WTC11 (cell line): ENCODE data around the gene KIF21A. TPM values are rescaled to one million over a fixed set of nuclear protein-coding genes. Genes with fewer than 3 reads are reported as not detected.

ENCODE experiments used
- ATAC-seq: fragments of 200-7000 bp; cut with Tn5 transposase; 2 replicates; pipeline ENCODE4 v1.10.0; 2021; ENCODE audit warnings: mild to moderate bottlenecking, moderate library complexity
- CTCF ChIA-PET: fragments of 300-600 bp; sonication (Branson Sonifier 250); formaldehyde crosslinking; loops from one replicate; lab custom pipeline; 2021; ENCODE audit warnings: antibody characterized with exemption; lab: Charles Lee
- POLR2A ChIA-PET: fragments of 350-600 bp; sonication (Branson Sonifier 250); formaldehyde crosslinking; loops from one replicate; lab custom pipeline; 2021; ENCODE audit warnings: antibody characterized with exemption; lab: Charles Lee
- DNase-seq: peaks from one replicate; pipeline ENCODE4 v3.0.0; 2021; ENCODE audit warnings: low spot score
- H3K27ac Mint-ChIP-seq: 2 replicates; pipeline ENCODE4 v1.8.0; 2021; ENCODE audit warnings: mixed read lengths
- H3K27me3 Mint-ChIP-seq: 2 replicates; pipeline ENCODE4 v1.8.0; 2021; ENCODE audit warnings: low read depth, mild to moderate bottlenecking, moderate library complexity, mixed read lengths
- H3K36me3 Mint-ChIP-seq: 2 replicates; pipeline ENCODE4 v1.8.0; 2021; ENCODE audit warnings: mixed read lengths
- H3K4me1 Mint-ChIP-seq: 2 replicates; pipeline ENCODE4 v1.8.0; 2022; ENCODE audit warnings: mixed read lengths
- H3K4me3 Mint-ChIP-seq: 2 replicates; pipeline ENCODE4 v1.8.0; 2021; ENCODE audit warnings: mild to moderate bottlenecking, moderate library complexity, mixed read lengths
- H3K9me3 Mint-ChIP-seq: 2 replicates; pipeline ENCODE4 v1.8.0; 2021; ENCODE audit warnings: mixed read lengths
- ATF3 ChIP-seq: sonication (generic); formaldehyde crosslinking; conservative IDR thresholded peaks from 2 replicates; pipeline ENCODE4 v1.8.1; 2022; ENCODE audit warnings: mild to moderate bottlenecking, missing genetic modification reagents
- JAZF1 ChIP-seq: fragments of 250-450 bp; sonication (Bioruptor Pico); IDR thresholded peaks from 2 replicates; pipeline ENCODE4 v1.9.0; 2021; ENCODE audit warnings: moderate library complexity, mild to moderate bottlenecking, inconsistent platforms
- JUN ChIP-seq: sonication (generic); formaldehyde crosslinking; IDR thresholded peaks from 2 replicates; pipeline ENCODE4 v1.8.0; 2023; ENCODE audit warnings: mild to moderate bottlenecking, missing genetic modification reagents
- MAX ChIP-seq: sonication (generic); formaldehyde crosslinking; IDR thresholded peaks from 2 replicates; pipeline ENCODE4 v1.8.0; 2022; ENCODE audit warnings: mild to moderate bottlenecking, missing genetic modification reagents
- NFATC4 ChIP-seq: fragments of 250-450 bp; sonication (Bioruptor Pico); IDR thresholded peaks from 2 replicates; pipeline ENCODE4 v1.9.0; 2021; ENCODE audit warnings: mild to moderate bottlenecking
- NR2C2 ChIP-seq: sonication (generic); formaldehyde crosslinking; IDR thresholded peaks from 2 replicates; pipeline ENCODE4 v1.8.0; 2022; ENCODE audit warnings: mild to moderate bottlenecking, missing genetic modification reagents
- SMAD4 ChIP-seq: sonication (generic); formaldehyde crosslinking; IDR thresholded peaks from 2 replicates; pipeline ENCODE4 v1.8.0; 2022; ENCODE audit warnings: mild to moderate bottlenecking, missing genetic modification reagents
- ZNF121 ChIP-seq: sonication (generic); formaldehyde crosslinking; IDR thresholded peaks from 2 replicates; pipeline ENCODE4 v1.8.0; 2023; ENCODE audit warnings: missing genetic modification reagents
- total RNA-seq: library from RNA; stranded (reverse); gene quantifications from 3 replicates; pipeline ENCODE4 v1.2.3, GENCODE V29; 2021
- TF ChIP-seq, protein P1 (sequence below): sonication (generic); formaldehyde crosslinking; IDR thresholded peaks from 2 replicates; pipeline ENCODE4 v1.8.1; 2023; ENCODE audit warnings: mild to moderate bottlenecking, missing genetic modification reagents, moderate library complexity
- TF ChIP-seq, protein P2 (sequence below): sonication (generic); formaldehyde crosslinking; IDR thresholded peaks from 2 replicates; pipeline ENCODE4 v1.8.0; 2022; ENCODE audit warnings: mild to moderate bottlenecking, missing genetic modification reagents
- TF ChIP-seq, protein P3 (sequence below): sonication (generic); formaldehyde crosslinking; IDR thresholded peaks from 2 replicates; pipeline ENCODE4 v1.8.0; 2022; ENCODE audit warnings: mild to moderate bottlenecking, missing genetic modification reagents
- TF ChIP-seq, protein P4 (sequence below): fragments of 250-450 bp; sonication (Bioruptor Pico); IDR thresholded peaks from 2 replicates; pipeline ENCODE4 v1.9.0; 2021; ENCODE audit warnings: mild to moderate bottlenecking, borderline replicate concordance
- TF ChIP-seq, protein P5 (sequence below): sonication (generic); formaldehyde crosslinking; IDR thresholded peaks from 2 replicates; pipeline ENCODE4 v1.8.1; 2022; ENCODE audit warnings: missing genetic modification reagents, borderline replicate concordance
- TF ChIP-seq, protein P6 (sequence below): sonication (generic); formaldehyde crosslinking; IDR thresholded peaks from 2 replicates; pipeline ENCODE4 v1.8.1; 2022; ENCODE audit warnings: low read depth, missing genetic modification reagents, borderline replicate concordance

Gene KIF21A
- total RNA-seq, 1 experiment from 2014 or later = 34.7 TPM

GRCh38 chr12:39405580-39405979 is 37.3 kb downstream of the KIF21A start:
- H3K4me1 Mint-ChIP-seq = peaks cover 38% of the 10 kb centered on the region
- ChIA-PET CTCF (interaction anchor here (1.8 kb wide), 1 partner anchor 30 kb away, joined by 7 read pairs; no protein-coding TSS in a partner anchor), POLR2A (no interaction called here)
- TF ChIP-seq, protein P1, sequence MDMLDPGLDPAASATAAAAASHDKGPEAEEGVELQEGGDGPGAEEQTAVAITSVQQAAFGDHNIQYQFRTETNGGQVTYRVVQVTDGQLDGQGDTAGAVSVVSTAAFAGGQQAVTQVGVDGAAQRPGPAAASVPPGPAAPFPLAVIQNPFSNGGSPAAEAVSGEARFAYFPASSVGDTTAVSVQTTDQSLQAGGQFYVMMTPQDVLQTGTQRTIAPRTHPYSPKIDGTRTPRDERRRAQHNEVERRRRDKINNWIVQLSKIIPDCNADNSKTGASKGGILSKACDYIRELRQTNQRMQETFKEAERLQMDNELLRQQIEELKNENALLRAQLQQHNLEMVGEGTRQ (CRISPR knock-in tag) = no peak
- TF ChIP-seq NFATC4 (CRISPR knock-in tag) (no peak), JAZF1 (CRISPR knock-in tag) (no peak), SMAD4 (CRISPR knock-in tag) (no peak), MAX (CRISPR knock-in tag) (no peak), ATF3 (CRISPR knock-in tag) (no peak), NR2C2 (CRISPR knock-in tag) (no peak), JUN (CRISPR knock-in tag) (no peak)
- TF ChIP-seq, protein P2, sequence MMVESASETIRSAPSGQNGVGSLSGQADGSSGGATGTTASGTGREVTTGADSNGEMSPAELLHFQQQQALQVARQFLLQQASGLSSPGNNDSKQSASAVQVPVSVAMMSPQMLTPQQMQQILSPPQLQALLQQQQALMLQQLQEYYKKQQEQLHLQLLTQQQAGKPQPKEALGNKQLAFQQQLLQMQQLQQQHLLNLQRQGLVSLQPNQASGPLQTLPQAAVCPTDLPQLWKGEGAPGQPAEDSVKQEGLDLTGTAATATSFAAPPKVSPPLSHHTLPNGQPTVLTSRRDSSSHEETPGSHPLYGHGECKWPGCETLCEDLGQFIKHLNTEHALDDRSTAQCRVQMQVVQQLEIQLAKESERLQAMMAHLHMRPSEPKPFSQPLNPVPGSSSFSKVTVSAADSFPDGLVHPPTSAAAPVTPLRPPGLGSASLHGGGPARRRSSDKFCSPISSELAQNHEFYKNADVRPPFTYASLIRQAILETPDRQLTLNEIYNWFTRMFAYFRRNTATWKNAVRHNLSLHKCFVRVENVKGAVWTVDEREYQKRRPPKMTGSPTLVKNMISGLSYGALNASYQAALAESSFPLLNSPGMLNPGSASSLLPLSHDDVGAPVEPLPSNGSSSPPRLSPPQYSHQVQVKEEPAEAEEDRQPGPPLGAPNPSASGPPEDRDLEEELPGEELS (CRISPR knock-in tag) = no peak
- TF ChIP-seq, protein P3, sequence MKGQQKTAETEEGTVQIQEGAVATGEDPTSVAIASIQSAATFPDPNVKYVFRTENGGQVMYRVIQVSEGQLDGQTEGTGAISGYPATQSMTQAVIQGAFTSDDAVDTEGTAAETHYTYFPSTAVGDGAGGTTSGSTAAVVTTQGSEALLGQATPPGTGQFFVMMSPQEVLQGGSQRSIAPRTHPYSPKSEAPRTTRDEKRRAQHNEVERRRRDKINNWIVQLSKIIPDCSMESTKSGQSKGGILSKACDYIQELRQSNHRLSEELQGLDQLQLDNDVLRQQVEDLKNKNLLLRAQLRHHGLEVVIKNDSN (CRISPR knock-in tag) = no peak
- TF ChIP-seq, protein P4, sequence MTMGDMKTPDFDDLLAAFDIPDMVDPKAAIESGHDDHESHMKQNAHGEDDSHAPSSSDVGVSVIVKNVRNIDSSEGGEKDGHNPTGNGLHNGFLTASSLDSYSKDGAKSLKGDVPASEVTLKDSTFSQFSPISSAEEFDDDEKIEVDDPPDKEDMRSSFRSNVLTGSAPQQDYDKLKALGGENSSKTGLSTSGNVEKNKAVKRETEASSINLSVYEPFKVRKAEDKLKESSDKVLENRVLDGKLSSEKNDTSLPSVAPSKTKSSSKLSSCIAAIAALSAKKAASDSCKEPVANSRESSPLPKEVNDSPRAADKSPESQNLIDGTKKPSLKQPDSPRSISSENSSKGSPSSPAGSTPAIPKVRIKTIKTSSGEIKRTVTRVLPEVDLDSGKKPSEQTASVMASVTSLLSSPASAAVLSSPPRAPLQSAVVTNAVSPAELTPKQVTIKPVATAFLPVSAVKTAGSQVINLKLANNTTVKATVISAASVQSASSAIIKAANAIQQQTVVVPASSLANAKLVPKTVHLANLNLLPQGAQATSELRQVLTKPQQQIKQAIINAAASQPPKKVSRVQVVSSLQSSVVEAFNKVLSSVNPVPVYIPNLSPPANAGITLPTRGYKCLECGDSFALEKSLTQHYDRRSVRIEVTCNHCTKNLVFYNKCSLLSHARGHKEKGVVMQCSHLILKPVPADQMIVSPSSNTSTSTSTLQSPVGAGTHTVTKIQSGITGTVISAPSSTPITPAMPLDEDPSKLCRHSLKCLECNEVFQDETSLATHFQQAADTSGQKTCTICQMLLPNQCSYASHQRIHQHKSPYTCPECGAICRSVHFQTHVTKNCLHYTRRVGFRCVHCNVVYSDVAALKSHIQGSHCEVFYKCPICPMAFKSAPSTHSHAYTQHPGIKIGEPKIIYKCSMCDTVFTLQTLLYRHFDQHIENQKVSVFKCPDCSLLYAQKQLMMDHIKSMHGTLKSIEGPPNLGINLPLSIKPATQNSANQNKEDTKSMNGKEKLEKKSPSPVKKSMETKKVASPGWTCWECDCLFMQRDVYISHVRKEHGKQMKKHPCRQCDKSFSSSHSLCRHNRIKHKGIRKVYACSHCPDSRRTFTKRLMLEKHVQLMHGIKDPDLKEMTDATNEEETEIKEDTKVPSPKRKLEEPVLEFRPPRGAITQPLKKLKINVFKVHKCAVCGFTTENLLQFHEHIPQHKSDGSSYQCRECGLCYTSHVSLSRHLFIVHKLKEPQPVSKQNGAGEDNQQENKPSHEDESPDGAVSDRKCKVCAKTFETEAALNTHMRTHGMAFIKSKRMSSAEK (CRISPR knock-in tag) = no peak
- TF ChIP-seq, protein P5, sequence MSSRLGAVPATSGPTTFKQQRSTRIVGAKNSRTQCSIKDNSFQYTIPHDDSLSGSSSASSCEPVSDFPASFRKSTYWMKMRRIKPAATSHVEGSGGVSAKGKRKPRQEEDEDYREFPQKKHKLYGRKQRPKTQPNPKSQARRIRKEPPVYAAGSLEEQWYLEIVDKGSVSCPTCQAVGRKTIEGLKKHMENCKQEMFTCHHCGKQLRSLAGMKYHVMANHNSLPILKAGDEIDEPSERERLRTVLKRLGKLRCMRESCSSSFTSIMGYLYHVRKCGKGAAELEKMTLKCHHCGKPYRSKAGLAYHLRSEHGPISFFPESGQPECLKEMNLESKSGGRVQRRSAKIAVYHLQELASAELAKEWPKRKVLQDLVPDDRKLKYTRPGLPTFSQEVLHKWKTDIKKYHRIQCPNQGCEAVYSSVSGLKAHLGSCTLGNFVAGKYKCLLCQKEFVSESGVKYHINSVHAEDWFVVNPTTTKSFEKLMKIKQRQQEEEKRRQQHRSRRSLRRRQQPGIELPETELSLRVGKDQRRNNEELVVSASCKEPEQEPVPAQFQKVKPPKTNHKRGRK (CRISPR knock-in tag) = no peak
- no peaks in the 10 kb centered on the region; the same call in 1 of the 2 replicates for H3K36me3 Mint-ChIP-seq
- DNase-seq (no peak), ATAC-seq (no peak)
- no peak overlapping the region for H3K4me3 Mint-ChIP-seq
- H3K9me3 Mint-ChIP-seq = no peaks in the 10 kb centered on the region
- H3K27ac Mint-ChIP-seq = no peak overlapping the region
- peaks cover 11% of the 10 kb centered on the region for H3K27me3 Mint-ChIP-seq

DNA sequence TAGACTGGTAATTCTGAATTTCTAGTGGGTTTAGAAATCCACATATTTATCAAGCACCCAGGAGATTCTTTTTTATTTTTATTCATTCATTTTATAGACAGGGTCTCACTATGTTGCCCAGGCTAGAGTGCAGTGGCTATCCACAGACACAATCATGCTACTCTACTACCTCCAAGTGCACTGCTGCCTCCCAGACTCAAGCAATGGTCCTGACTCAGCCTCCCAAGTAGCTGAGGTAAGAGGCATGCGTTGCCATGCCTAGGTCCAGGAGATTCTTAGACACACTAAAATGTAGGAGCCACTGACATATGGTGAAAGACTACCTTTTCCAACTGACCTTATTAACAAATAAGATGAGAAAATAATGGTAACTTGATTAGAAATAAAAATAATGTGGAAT is 38.9 kb downstream of the KIF21A start:
- H3K27ac Mint-ChIP-seq = no peak overlapping the region
- H3K27me3 Mint-ChIP-seq = no peaks in the 10 kb centered on the region
- no peak for ATAC-seq
- no peaks in the 10 kb centered on the region for H3K9me3 Mint-ChIP-seq
- TF ChIP-seq, protein P6, sequence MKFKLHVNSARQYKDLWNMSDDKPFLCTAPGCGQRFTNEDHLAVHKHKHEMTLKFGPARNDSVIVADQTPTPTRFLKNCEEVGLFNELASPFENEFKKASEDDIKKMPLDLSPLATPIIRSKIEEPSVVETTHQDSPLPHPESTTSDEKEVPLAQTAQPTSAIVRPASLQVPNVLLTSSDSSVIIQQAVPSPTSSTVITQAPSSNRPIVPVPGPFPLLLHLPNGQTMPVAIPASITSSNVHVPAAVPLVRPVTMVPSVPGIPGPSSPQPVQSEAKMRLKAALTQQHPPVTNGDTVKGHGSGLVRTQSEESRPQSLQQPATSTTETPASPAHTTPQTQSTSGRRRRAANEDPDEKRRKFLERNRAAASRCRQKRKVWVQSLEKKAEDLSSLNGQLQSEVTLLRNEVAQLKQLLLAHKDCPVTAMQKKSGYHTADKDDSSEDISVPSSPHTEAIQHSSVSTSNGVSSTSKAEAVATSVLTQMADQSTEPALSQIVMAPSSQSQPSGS (CRISPR knock-in tag) = no peak
- peak; percentile 91 for TF ChIP-seq ZNF121
- TF ChIP-seq, all 79 proteins: peak for 1
- DNase-seq = no peak
- Mint-ChIP-seq H3K4me1 (peaks cover 46% of the 10 kb centered on the region), H3K36me3 (no peaks in the 10 kb centered on the region; the same call in 1 of the 2 replicates), H3K4me3 (no peak overlapping the region)
- CTCF ChIA-PET = interaction anchor here (0.6 to 1.6 kb wide), 3 partner anchors 10 to 40 kb away, joined by 3 to 5 read pairs (median 4); no protein-coding TSS in a partner anchor
- POLR2A ChIA-PET = no interaction called here
